B cell (primary cell): ENCODE measurements around the gene MDFI.

Experiments
- CTCF ChIP-seq: fragments of 200-600 bp; IDR thresholded peaks from one replicate; pipeline ENCODE4 v1.8.0; 2022; ENCODE audit warnings: antibody characterized with exemption, mild to moderate bottlenecking
- EZH2 ChIP-seq: IDR thresholded peaks from 2 replicates; pipeline ENCODE4 v1.6.1; 2012; ENCODE audit warnings: borderline replicate concordance, low read depth, mild to moderate bottlenecking, moderate library complexity, low read length; ENCODE audit not compliant: insufficient read depth, poor library complexity, severe bottlenecking

GRCh38 chr6:41645007-41645618 lies 6.8 kb downstream of the MDFI start:
- TF ChIP-seq CTCF (no peak), EZH2 (no peak)
